OCI-LY1 (cell line): ENCODE data around the gene GALNT2.
A peak's percentile ranks its signal among the peaks of the same experiment; 100 is the strongest.

Source experiments
- H2AFZ ChIP-seq: fragments of 200-600 bp; sonication (generic), shearing (Covaris generic); 2 replicates; pipeline ENCODE4 v1.6.0; 2014; ENCODE audit warnings: antibody characterized with exemption, mild to moderate bottlenecking, low read length
- H3F3A ChIP-seq: fragments of 200-600 bp; sonication (generic), shearing (Covaris generic); 2 replicates; pipeline ENCODE4 v1.6.0; 2014; ENCODE audit warnings: mild to moderate bottlenecking, antibody characterized with exemption, low read length, moderate library complexity; ENCODE audit not compliant: insufficient read depth
- H3K27ac ChIP-seq: fragments of 200-600 bp; sonication (generic); 2 replicates; pipeline ENCODE4 v1.5.1; 2014; ENCODE audit warnings: low read length, mixed run types, mild to moderate bottlenecking, low read depth; ENCODE audit not compliant: poor library complexity, severe bottlenecking
- H3K27me3 ChIP-seq: fragments of 200-600 bp; sonication (generic); 2 replicates; pipeline ENCODE4 v1.6.0; 2014; ENCODE audit warnings: antibody characterized with exemption, mild to moderate bottlenecking, low read length, moderate library complexity; ENCODE audit not compliant: insufficient read depth
- H3K36me3 ChIP-seq: fragments of 200-600 bp; sonication (generic); 2 replicates; pipeline ENCODE4 v1.6.1; 2014; ENCODE audit warnings: mild to moderate bottlenecking, antibody characterized with exemption, low read length, moderate library complexity, mixed read lengths; ENCODE audit not compliant: insufficient read depth
- H3K4me1 ChIP-seq: fragments of 200-600 bp; sonication (generic); 2 replicates; pipeline ENCODE4 v1.5.1; 2014; ENCODE audit warnings: mild to moderate bottlenecking, low read length, moderate library complexity; ENCODE audit not compliant: insufficient read depth, severe bottlenecking
- H3K4me2 ChIP-seq: fragments of 200-600 bp; sonication (generic), shearing (Covaris generic); 2 replicates; pipeline ENCODE4 v1.6.1; 2014; ENCODE audit warnings: low read length
- H3K4me3 ChIP-seq: fragments of 200-600 bp; sonication (generic); 2 replicates; pipeline ENCODE4 v1.5.1; 2014; ENCODE audit warnings: low read length, low read depth, mild to moderate bottlenecking, mixed read lengths; ENCODE audit not compliant: poor library complexity, severe bottlenecking
- H3K79me2 ChIP-seq: fragments of 200-600 bp; shearing (Covaris generic); 2 replicates; pipeline ENCODE4 v1.6.1; 2016; ENCODE audit warnings: mixed run types, low read length, mixed read lengths; ENCODE audit not compliant: insufficient read depth
- H3K9ac ChIP-seq: fragments of 200-600 bp; sonication (generic), shearing (Covaris generic); 2 replicates; pipeline ENCODE4 v1.6.1; 2014; ENCODE audit warnings: mild to moderate bottlenecking, low read length, mixed read lengths
- H3K9me2 ChIP-seq: fragments of 200-600 bp; sonication (generic), shearing (Covaris generic); 2 replicates; pipeline ENCODE4 v1.6.1; 2014; ENCODE audit warnings: low read depth, mild to moderate bottlenecking, low read length, mixed read lengths
- H3K9me3 ChIP-seq: fragments of 200-600 bp; shearing (Covaris generic); 2 replicates; pipeline ENCODE4 v1.6.1; 2014; ENCODE audit warnings: low read length, mixed read lengths
- H4K20me1 ChIP-seq: fragments of 200-600 bp; sonication (generic), shearing (Covaris generic); 2 replicates; pipeline ENCODE4 v1.6.0; 2016; ENCODE audit warnings: mild to moderate bottlenecking, low read length; ENCODE audit not compliant: insufficient read depth
- EZH2 ChIP-seq: fragments of 200-600 bp; sonication (generic), shearing (Covaris generic); IDR thresholded peaks from 2 replicates; pipeline ENCODE4 v1.8.0; 2017; ENCODE audit warnings: borderline replicate concordance, mixed run types, mild to moderate bottlenecking, antibody characterized with exemption, low read length, moderate library complexity, mixed read lengths
- TF ChIP-seq, protein P1 (sequence below): fragments of 200-600 bp; sonication (generic), shearing (Covaris generic); IDR thresholded peaks from 2 replicates; pipeline ENCODE4 v1.5.1; 2017; ENCODE audit warnings: mild to moderate bottlenecking, antibody characterized with exemption, low read length, moderate library complexity, mixed read lengths

The GALNT2 gene

DNA sequence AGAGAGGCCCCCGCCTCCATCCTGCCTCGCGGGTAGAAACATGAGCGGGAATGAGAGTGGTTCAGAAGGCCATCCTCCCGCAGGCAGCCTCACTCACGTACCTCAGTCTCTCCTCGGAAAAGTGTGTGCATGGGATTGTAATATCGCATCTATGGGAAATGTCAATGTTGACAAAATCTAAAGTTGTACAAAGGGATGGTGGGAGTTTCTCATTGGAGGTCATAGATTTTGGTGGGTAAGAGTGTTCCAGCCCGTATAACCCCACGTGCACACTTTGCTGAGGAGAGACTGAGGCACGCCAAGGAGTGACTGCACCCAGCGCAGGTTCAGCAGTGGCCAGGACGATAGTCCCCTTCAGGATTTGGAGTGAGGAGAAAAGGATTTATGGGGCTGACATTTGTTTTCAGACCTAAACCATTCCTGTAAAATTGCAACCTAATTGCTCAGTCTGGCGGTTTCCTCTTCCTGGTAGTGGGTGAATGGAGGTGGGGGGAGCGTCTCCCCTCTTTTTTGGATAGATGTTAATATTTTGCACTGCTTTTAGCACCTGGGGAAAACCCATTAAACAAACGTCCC is 59.6 kb downstream of the GALNT2 start:
- Histone ChIP-seq H4K20me1 (no peaks in the 10 kb centered on the region), H3K36me3 (no peaks in the 10 kb centered on the region), H3K9me3 (no peaks in the 10 kb centered on the region), H2AFZ (no peak overlapping the region), H3K4me1 (peaks cover 100% of the 10 kb centered on the region), H3K4me3 (no peak overlapping the region), H3K4me2 (peak overlapping the region; percentile 3; the same call in 1 of the 2 replicates), H3K79me2 (peaks cover 38% of the 10 kb centered on the region), H3K27ac (peak overlapping the region; percentile 99), H3K9ac (peak overlapping the region; percentile 68; the same call in 1 of the 2 replicates), H3F3A (peaks cover 20% of the 10 kb centered on the region), H3K27me3 (no peaks in the 10 kb centered on the region), H3K9me2 (no peaks in the 10 kb centered on the region)
- TF ChIP-seq, protein P1, sequence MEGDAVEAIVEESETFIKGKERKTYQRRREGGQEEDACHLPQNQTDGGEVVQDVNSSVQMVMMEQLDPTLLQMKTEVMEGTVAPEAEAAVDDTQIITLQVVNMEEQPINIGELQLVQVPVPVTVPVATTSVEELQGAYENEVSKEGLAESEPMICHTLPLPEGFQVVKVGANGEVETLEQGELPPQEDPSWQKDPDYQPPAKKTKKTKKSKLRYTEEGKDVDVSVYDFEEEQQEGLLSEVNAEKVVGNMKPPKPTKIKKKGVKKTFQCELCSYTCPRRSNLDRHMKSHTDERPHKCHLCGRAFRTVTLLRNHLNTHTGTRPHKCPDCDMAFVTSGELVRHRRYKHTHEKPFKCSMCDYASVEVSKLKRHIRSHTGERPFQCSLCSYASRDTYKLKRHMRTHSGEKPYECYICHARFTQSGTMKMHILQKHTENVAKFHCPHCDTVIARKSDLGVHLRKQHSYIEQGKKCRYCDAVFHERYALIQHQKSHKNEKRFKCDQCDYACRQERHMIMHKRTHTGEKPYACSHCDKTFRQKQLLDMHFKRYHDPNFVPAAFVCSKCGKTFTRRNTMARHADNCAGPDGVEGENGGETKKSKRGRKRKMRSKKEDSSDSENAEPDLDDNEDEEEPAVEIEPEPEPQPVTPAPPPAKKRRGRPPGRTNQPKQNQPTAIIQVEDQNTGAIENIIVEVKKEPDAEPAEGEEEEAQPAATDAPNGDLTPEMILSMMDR, result no peak
- TF ChIP-seq EZH2, result no peak

DNA sequence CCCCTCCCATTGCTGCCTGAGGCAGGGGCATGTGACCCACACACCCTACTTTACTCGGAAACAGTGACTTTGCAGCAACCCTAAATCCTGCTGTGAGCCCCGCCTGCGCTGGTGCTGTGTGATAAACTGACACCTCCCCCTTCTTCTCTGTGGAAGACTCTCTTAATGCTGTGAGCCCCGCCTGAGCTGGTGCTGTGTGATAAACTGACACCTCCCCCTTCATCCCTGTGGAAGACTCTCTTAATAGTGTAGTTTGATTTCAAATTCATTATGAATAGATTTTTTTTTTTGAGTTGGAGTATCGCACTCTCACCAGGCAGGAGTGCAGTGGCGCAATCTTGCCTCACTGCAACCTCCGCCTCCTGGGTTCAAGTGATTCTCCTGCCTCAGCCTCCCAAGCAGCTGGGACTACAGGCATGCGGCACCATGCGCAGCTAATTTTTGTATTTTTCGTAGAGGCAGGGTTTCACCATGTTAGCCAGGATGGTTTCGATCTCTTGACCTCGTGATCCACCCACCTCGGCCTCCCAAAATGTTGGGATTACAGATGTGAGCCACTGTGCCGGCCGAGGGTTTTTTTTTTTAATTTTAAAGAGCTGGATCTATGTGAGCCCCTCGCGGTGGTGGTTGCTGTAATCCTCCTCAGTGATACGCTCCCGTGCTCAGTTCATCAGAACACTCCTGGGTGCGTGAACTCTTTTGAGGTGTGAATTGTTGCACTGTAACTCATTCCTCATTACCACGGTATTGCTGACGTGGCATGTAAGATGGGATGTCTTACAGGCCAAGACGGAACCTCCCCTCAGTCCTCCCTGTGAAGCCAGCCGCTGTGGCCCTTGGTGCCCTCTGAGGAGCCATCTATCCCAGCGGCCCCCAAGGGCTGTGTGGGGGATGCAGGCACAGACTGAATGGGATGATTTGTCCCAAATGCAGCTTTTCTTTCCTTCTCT is 60.3 kb downstream of the GALNT2 start:
- Histone ChIP-seq H3K27me3 (no peaks in the 10 kb centered on the region), H3K9ac (peak overlapping the region; percentile 68; the same call in 1 of the 2 replicates), H3K36me3 (no peaks in the 10 kb centered on the region), H3F3A (peaks cover 15% of the 10 kb centered on the region), H3K4me1 (peaks cover 100% of the 10 kb centered on the region), H3K4me3 (no peak overlapping the region), H3K9me2 (no peaks in the 10 kb centered on the region), H3K79me2 (peaks cover 42% of the 10 kb centered on the region), H2AFZ (no peak overlapping the region), H3K27ac (peak overlapping the region; percentile 99), H3K4me2 (peak overlapping the region; percentile 3; the same call in 1 of the 2 replicates), H4K20me1 (no peaks in the 10 kb centered on the region), H3K9me3 (no peaks in the 10 kb centered on the region)
- TF ChIP-seq EZH2, result no peak
- TF ChIP-seq, protein P1, result no peak

DNA sequence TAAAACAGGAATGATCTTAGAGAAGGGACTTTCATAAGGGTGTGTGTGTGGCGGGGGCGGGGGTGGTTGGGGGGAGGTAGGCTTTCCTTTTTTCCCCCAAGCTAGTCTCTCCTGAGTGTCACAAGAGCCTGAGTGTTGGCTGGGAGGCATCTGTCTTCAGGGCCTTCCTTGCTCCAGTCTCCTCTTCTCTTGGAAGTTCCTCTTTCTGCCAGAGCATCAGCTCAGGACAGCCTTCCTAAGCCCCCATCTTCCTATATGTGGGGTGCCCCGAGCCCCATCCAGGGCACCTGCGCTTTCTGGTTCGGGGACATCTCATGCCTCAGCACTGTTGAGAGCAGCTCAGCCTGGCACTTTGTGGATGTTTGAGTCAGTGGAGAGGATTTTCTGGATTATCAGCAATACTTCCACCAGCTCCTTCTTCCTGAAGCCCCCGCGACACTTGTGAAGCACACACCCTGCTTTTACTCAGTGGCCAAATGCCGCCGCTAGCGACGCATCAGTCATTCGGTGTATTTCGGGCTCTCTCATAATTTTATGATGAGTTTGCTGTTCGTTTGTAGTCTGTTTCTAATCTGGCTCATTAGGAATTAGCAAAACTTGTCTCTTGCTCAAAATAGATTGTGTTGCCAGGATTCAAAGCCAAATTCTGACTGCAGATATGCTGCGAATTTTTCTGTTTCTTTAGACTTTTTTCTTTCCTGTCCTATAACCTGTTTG is 61.7 kb downstream of the GALNT2 start:
- peaks cover 8% of the 10 kb centered on the region for H3F3A ChIP-seq
- no peaks in the 10 kb centered on the region for H4K20me1 ChIP-seq
- no peaks in the 10 kb centered on the region for H3K36me3 ChIP-seq
- no peak overlapping the region for H2AFZ ChIP-seq
- no peaks in the 10 kb centered on the region for H3K27me3 ChIP-seq
- H3K4me1 ChIP-seq, result peaks cover 100% of the 10 kb centered on the region
- H3K79me2 ChIP-seq, result peaks cover 50% of the 10 kb centered on the region
- H3K27ac ChIP-seq, result peak overlapping the region; percentile 99
- TF ChIP-seq, protein P1, result no peak
- TF ChIP-seq EZH2, result no peak
- no peak overlapping the region; the same call in 1 of the 2 replicates for H3K9ac ChIP-seq
- H3K9me2 ChIP-seq, result no peaks in the 10 kb centered on the region
- no peaks in the 10 kb centered on the region for H3K9me3 ChIP-seq
- no peak overlapping the region for H3K4me3 ChIP-seq
- no peak overlapping the region; the same call in 1 of the 2 replicates for H3K4me2 ChIP-seq
